ENCODE results near the gene PCNX2.

The PCNX2 gene

GRCh38 chr1:232999956-233000625, 295.4 kb downstream of the PCNX2 start:
- DNase-seq: no peak

DNA sequence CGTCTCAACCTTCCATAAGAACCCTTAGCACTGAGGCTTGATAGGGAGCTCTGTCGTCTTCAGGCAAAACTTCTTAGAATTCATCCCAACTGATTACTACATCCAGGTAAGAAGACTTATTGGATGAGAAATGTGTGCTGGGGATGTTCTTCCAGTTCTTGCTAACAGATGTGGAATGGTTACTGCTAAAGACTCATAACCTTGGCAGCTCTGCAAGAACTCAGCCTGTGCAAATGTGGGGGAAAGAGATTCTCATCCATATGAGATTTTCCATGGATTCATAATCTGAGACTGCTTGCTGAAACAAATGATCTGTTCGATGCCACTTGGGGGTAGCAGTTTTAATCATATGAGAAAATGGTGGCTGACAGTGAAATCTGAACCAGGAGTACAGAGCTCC, 296.9 kb downstream of the PCNX2 start:
- DNase-seq: no peak

- no peak for DNase-seq
Measured at GRCh38 chr1:232998138-232998537, 297.4 kb downstream of the PCNX2 start.

GRCh38 chr1:232996143-232996542, 299.4 kb downstream of the PCNX2 start:
- DNase-seq: no peak

DNA sequence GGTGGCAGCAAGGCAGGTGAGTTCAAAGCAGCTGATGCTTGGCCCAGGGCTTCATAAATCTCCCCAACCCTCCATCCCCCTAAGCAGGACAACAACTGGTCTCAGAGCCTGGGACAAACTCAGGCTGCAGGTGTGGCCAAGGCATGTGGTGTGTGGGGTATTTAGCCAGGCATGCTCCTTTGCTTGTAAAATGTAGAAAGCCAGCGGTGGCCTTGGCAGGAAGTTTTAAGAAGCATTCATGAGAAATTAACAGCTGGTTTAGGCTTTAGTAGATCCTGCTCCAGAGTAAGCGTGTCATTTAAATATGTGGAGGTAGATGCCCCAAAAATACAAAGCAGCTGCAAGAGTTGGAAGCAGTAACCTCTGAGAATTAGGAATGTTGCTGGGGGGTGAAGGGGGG, 300.3 kb downstream of the PCNX2 start:
- no peak for DNase-seq

DNA sequence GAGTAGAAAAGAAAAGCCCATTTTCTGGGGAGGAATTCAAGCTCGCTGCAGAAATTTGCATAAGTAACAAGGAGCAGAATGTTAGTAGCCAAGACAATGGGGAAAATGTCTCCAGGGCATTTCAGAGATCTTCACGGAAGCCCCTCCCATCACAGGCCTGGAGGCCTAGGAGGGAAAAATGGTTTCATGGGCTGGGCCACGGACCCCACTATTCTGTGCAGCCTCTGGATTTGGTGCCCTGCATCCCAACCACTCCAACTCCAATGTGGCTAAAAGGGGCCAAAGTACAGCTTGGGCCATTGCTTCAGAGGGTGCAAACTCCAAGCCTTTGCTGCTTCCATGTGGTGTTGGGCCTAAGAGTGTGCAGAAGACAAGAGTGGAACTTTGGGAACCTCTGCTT, 302.0 kb downstream of the PCNX2 start:
- no peak for DNase-seq

GRCh38 chr1:232992227-232992626, 303.3 kb downstream of the PCNX2 start:
- no peak for DNase-seq

GRCh38 chr1:232991238-232991637, 304.3 kb downstream of the PCNX2 start:
- DNase-seq: no peak

DNA sequence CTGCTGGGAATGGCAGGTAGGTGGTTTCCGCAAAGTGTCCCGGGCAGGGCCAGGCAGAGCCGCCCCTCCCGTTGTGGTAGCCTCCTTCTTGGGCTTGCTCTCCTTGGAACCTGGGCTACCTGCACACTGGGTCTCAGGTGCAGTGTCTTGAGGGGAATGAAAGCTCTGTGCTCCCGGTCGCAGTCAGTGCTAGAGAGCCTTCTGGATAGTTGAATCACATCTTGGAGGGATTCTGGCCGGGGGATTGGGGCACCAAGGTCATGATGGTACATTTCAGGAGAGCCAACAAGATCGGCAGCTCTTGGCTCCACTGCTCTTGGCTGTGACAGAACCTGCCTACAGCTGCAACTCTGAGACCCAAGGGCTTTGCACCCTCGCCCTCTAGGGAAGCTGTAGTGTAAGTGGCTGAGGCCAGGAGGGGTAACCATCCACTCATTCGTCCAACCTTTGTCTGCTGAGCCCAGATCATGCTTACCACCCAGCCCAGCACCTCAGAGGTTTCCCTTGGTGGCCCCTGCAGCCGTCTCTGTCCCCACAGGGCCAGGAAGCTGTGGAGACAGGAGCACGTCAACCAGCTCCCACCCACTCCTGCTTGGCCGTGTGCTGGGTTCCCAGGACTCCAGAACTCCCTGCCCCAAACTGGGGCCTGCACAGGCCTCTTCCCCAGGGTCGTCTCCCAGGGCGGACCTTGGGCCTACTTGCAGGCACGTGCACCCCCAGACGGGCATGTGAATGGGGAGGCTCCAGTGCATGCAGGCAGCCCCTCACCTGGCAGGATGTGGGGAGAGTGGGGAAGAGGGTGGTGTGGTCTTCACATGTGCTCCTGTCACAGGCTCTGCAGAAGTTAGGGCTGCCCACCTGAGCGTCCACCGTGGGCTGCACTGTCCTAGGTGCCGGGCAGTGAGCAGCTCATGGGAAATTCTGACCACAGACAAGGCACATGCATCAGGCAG, 305.1 kb downstream of the PCNX2 start:
- DNase-seq: no peak

GRCh38 chr1:232988572-232989040, 306.9 kb downstream of the PCNX2 start:
- no peak for DNase-seq

- no peak for DNase-seq
Measured at GRCh38 chr1:232987774-232988140, 307.8 kb downstream of the PCNX2 start.

DNA sequence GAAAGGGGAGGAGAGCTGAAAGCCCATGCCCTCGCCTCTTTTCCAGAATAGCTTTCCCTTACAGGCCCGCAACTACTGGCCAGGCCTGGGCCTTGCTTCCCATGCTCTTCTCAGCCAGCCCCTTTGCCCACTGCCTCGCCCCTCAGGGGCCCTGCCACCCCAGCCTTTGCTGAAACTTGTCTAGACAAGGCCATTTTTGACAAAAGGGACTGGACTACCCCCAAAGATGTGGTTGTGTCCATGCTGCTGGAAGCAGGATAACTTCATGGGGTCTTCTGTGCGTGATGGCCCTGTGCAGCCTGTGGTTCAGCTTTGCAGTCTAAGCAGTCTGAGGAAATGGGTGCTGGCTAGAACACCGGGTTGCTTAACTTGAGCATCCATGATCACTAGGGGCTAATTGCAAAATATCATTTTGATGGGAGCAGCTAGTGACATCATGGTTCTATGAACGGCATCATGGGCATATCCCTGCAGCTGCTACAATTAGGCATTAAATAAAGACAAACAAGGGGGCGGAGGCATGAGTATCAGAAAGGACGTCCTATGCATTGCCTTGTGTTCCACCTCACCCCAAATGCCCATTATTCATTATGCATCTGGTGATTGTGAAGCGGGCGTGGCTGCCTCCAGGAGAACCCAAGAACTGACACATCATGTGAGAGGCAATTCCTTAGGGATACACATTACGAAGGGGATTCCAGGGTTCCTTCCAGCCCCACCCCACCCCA, 308.3 kb downstream of the PCNX2 start:
- DNase-seq: no peak

DNA sequence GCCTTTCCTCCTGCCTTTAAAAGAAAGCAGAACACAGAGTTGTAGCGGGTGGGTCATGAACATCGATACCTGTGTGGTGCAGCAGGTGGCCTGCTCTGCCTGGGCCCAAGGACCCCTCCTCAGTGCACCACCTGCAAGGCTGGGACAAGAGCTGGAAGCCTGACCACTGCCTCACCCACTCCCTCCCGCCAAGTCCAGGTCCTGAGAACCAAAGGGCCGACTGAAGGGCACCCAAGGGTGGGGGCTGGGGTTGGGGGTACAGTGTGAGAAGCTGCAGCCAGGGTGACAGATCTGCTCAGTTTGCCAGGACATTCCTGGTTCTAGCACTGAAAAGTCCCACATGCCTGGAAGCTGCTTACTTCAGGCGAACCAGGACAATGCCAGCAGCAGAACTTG, 309.0 kb downstream of the PCNX2 start:
- no peak for DNase-seq

DNA sequence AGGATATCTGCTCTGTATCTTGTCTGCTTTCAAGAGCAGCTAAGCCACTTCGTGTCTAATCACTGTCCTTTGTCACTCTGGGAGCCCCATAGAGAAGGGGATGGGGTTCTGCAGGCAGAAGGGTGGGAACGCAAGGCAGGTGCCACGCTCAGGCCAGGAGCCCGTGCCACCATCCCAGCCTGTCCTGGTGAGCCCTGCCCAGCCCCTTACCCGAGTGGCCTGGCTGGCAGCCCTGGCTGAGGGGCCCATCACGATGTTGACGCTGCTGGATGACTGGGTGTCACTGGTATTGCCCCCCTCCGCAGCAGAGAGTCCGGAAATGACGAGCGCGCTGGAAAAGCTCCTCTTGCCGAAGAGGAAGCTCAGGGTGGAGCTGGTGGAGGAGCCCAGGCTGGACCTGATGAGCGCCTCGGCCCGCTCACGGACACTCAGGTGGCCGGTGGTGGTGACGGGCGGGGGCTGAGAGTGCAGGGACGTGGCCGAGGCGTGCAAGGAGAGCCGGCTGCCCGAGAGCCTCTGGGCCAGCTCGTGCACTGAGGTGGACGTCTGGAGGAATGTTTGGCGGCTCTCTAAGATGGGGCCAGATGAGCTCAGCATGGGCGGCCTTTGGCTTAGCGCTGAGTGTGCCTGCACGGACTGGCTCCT, 309.5 kb downstream of the PCNX2 start:
- no peak for DNase-seq

DNA sequence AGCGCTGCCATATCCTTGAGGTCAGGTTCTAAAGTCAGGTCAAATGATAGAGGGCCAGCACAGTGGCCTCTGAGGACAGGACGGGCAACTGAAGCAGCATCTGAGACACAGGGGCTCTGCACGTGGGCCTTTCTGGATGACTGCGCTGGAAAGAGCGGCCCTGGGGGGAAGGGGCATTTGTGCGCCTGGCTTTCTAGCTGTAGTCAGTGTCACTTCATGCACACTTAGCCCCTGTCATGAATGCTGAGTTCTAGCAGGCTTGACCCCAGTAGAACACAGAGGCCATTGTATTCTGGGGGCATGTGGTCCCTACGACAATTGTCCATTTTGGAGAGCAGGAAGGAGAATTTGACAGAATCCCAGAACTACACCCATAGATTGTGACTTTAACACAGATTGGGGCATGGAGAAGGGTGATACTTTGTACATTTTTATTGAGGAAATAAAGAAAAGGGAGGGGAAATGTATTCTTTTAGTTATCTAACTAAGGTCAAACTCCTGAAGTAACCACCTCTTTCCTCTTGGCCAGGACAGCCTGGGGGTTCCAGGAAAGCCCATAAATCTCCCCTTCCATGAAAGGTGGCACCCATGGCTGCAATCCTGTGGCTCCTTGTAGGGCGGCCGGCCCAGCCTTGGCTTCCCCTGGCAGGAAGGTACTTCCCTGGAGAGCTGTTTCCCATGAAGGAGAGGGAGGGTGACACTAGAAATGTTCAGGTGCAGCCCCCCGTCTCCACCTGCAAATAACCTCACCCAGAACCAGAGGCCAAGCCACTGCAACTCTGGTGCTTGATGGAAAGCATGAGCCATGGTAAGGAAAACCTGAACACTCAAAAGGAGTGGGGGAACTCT, 310.7 kb downstream of the PCNX2 start:
- no peak for DNase-seq

DNA sequence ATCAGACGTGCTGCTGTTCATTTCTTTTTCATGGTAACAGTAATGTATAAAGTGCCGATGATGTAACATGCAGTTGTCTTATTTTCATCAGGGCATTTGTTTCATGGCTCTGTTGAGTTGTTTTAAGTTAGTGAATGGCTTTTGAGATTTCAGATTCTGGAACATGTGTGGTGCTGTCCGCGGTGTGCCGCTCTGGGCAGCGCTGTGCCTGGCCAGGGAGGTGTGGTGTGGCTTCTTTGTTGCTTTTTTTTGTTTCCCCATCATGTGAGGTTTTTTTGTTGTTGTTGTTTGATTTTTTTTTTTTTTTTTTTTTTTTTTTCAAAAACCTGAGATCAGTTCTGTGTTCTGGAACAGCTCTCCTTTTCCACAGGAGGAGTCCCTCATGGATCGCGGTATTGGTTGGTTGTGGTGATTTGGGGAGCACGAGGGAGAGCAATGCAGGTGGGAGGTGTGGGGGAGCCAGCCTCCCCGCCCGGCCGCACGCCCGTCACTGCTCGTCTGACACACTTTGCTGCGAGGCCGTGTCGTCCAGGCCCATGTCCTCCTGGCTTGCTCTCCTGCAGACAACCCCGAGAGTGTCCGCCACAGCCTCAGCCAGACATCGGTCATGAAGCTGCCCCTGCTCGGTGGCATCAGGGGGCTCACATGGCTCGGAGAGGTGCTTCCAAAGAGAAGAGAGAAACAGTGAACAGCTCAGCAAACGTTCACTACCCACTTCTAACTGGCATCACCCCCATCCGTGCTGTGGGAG, 311.5 kb downstream of the PCNX2 start:
- no peak for DNase-seq

DNA sequence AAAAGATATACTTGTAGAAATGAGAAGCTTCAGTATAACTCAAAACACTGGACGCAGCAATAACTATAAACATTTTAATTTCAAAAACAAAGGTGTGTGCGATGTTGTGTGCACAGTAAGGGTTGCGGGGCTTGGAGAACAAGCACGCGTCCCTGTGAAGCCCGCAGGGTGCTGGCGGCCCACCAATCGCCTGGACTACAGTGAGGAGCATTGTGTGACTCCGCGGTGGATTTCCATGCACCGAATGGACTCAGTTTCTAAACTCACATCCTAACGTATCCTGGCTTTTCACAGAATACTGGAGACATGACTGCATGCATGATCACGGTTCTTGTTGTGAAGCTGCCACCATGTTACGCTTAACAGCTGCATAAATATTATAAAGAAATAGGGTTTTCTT, 312.1 kb downstream of the PCNX2 start:
- no peak for DNase-seq

DNA sequence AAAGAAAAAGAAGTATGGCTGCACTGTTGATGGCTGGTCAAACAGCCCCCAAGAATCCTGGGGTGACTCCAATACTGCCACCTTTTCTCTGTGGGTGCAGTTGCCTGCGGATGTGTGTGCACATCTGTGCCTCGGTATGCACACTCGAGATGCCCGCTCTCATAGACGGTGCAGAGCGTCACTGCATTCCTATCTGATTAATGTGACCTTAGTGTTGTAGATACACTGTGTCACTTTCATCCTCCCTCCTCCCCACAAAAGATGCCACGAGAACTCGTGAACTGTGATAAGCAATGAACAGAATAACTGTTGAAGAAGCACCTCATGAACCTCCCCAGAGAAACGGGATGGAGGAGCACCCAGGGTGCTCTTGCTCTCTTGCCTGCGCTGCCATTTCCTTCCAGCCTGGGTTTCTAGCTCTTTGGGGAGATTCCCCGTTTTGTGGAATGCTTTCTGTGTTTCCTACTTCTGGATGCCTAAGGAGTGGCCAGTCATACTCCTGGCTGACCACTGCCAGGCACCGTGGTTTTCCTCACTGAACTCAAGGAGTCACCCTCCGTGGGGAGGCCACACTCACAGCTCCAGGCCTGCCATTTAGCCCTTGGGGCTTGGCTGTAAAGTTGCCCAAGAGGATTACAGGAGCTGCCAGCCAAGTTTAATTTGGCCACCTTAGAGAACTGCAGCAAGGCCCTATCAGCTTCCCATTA, 313.1 kb downstream of the PCNX2 start:
- no peak for DNase-seq

GRCh38 chr1:232980986-232981560, 314.5 kb downstream of the PCNX2 start:
- no peak for DNase-seq

DNA sequence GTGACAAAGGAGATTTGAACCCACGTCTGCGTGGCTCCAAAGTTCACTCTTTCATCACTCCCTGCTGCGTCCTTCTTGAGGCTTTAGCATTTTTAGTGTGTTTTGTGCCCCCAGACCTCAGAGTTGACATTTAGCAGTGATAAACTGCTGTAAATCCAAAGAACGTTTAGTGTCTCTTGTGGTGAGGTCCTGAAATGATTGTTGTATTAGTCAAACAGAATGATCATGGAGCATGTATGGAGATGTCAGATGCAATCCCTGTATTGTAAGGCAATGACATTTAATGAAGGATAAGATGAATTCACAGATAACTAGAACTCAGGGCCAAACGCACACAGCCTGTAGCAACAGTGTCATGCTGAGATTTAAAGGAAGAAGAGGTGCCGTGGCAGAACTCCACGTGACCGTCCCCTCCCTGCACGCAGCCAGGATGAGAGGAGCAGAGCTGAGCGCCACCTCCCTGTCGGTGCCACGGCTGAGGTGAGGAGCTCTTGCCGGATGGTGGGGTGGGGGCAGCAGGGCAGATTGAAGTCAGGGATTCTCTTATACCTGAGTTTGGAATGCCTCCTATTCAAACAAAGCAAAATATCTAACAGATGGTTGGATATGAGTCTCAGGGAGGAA, 315.1 kb downstream of the PCNX2 start:
- no peak for DNase-seq
